Stimulated activated CD4-positive, alpha-beta T cell treated with anti-CD3 and anti-CD28 coated beads, TNF-alpha, amount 100 ng/mL, for 1 hour (primary cell): ENCODE results near the gene E2F4.

Experiments
- DNase-seq, 3 donors: peaks; one replicate each; pipeline ENCODE4 v3.0.0-alpha.2; 2020; ENCODE audit warnings: low read depth in 3 of 3, low spot score in 1 of 3

Gene E2F4

GRCh38 chr16:67191995-67192681 is at the start of gene E2F4:
TSS of gene E2F4 (plus strand) at chr16:67192155. CDS start at chr16:67192228, 73 bp downstream.
- DNase-seq = peak; percentile 67 to 73 (median 73)

- DNase-seq = no peak
Measured at GRCh38 chr16:67142342-67142741, 49.6 kb upstream of the E2F4 start.

- no peak for DNase-seq
Measured at GRCh38 chr16:67144943-67145342, 47.0 kb upstream of the E2F4 start.

- no peak for DNase-seq
Measured at GRCh38 chr16:67145746-67146145, 46.2 kb upstream of the E2F4 start.

- DNase-seq = no peak
Measured at GRCh38 chr16:67146523-67147357, 45.2 kb upstream of the E2F4 start.

GRCh38 chr16:67147437-67148140 is 44.4 kb upstream of the E2F4 start:
- DNase-seq = no peak

GRCh38 chr16:67148221-67148620 is 43.7 kb upstream of the E2F4 start:
- DNase-seq = no peak

GRCh38 chr16:67148656-67149275 is 43.2 kb upstream of the E2F4 start:
- DNase-seq = no peak

- no peak for DNase-seq
Measured at GRCh38 chr16:67149276-67150046, 42.5 kb upstream of the E2F4 start.

GRCh38 chr16:67150047-67150832 is 41.7 kb upstream of the E2F4 start:
- no peak for DNase-seq

GRCh38 chr16:67150833-67151396 is 41.0 kb upstream of the E2F4 start, which contains the start of gene B3GNT9:
TSS of gene B3GNT9 (minus strand) at chr16:67150998. CDS start at chr16:67150485, 513 bp downstream.
- DNase-seq = no peak

GRCh38 chr16:67151431-67152097 is 40.4 kb upstream of the E2F4 start:
- DNase-seq = no peak

GRCh38 chr16:67154578-67155294 is 37.2 kb upstream of the E2F4 start:
- DNase-seq = no peak

- DNase-seq = peak; percentile 39 to 79 (median 62)
Measured at GRCh38 chr16:67155295-67156142, 36.4 kb upstream of the E2F4 start.

GRCh38 chr16:67156143-67156844 is 35.7 kb upstream of the E2F4 start:
- no peak for DNase-seq

- DNase-seq = no peak
Measured at GRCh38 chr16:67157106-67157748, 34.7 kb upstream of the E2F4 start.
